ENCODE results near the gene DNAJC5.

GRCh38 chr20:63868264-63868663 is 26.7 kb upstream of the DNAJC5 start:
- TF ChIP-seq CTCF (IDR thresholded peaks at IDR 0.05) (no peak), POLR2A (IDR thresholded peaks at IDR 0.05) (no peak)
